ENCODE data around the gene SPATA31A1.
"Not testable (repeated sequence)": the region's sequence is repeated elsewhere in the genome, so short reads cannot be mapped to it uniquely, and the experiment has no call there.

The SPATA31A1 gene

GRCh38 chr9:39355369-39355768, at the start of gene SPATA31A1:
Gene SPATA31A1, plus strand, starts transcription at chr9:39355669. Its CDS starts 62 bp downstream, at chr9:39355731.
- DNase-seq (ENCODE audit: low read depth in 2 of 2): not testable (repeated sequence)

- DNase-seq (ENCODE audit: low read depth in 2 of 2): not testable (repeated sequence)
These were observed 52.1 kb downstream of the SPATA31A1 start for GRCh38 chr9:39407261-39408204.

GRCh38 chr9:39411254-39411940, 55.9 kb downstream of the SPATA31A1 start:
- DNase-seq (ENCODE audit: low read depth in 2 of 2): not testable (repeated sequence)
